ENCODE data around the gene KIF1A. TPM values are rescaled to one million over a fixed set of nuclear protein-coding genes. Genes with fewer than 3 reads are reported as not detected.

KIF1A gene
- total and polyA plus RNA-seq, 2 donors (not counting 3 experiments of a cell fraction or from before 2014, with no cell fraction given): 0.11 to 0.64 TPM

DNA sequence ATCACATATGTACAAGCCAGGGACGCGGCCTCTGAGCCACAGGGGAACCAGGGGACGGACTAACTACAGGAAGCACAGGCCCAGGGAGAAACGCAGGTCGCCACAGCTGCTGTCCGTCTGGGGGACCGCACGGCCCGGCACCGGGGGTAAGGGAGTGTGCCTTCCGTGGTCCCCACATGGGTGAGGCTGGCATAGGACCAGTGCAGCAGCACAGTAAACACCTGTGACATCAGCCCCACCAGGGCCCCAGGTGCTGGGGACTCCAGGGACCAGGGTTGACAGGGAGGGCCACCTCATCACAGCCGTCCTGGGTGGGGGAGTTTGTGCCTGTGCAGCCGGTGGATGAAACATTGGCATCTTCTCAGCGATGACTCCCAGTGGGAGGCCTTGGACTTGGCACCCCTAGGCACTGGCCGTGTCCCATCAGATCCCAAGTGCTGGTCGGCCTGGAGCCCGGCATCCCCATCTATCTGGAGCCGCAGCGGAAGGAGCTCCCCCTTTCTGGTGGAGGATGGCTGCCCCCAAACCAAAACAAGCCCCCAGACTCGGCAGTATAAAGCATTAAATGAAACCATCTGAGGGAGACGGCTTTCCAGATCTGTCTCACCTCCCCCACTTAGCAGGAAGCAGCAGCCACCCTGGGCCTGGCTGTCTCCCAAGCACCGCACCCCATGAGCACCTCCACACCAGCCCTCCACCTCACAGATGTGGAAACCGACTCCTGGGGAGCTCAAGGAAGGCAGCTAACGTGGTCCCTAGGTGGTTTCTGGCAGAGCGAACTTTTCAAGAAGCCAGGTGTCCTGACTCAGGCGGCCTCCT lies 105.9 kb downstream of the KIF1A start:
- TF ChIP-seq POLR2AphosphoS5 (IDR thresholded peaks at IDR 0.05; ENCODE audit: insufficient read depth, low read depth, low read length): no peak
- no peak for TF ChIP-seq GATA2 (IDR thresholded peaks at IDR 0.05; ENCODE audit: insufficient read depth, insufficient read length, low read depth, low read length)
- TF ChIP-seq MYC (IDR thresholded peaks at IDR 0.05; ENCODE audit: low read depth, low read length): no peak
- TF ChIP-seq, protein P1, sequence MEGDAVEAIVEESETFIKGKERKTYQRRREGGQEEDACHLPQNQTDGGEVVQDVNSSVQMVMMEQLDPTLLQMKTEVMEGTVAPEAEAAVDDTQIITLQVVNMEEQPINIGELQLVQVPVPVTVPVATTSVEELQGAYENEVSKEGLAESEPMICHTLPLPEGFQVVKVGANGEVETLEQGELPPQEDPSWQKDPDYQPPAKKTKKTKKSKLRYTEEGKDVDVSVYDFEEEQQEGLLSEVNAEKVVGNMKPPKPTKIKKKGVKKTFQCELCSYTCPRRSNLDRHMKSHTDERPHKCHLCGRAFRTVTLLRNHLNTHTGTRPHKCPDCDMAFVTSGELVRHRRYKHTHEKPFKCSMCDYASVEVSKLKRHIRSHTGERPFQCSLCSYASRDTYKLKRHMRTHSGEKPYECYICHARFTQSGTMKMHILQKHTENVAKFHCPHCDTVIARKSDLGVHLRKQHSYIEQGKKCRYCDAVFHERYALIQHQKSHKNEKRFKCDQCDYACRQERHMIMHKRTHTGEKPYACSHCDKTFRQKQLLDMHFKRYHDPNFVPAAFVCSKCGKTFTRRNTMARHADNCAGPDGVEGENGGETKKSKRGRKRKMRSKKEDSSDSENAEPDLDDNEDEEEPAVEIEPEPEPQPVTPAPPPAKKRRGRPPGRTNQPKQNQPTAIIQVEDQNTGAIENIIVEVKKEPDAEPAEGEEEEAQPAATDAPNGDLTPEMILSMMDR (IDR thresholded peaks at IDR 0.05; ENCODE audit: extremely low read depth in 1 of 2, insufficient read depth in 1 of 2, low read depth in 1 of 2, low read length in 2 of 2): no peak
- TF ChIP-seq JUN (IDR thresholded peaks at IDR 0.05; ENCODE audit: borderline replicate concordance, insufficient read depth, insufficient read length, low read depth): no peak
- FAIRE-seq: no peak

More for the DNA sequence above, 105.9 kb downstream of the KIF1A start:
- dilution Hi-C loops (cut with MboI; ENCODE audit: extremely low pct_ligation_motif_present, low sequenced_read_pairs): no loop called here
- Histone ChIP-seq H3K27me3 (ENCODE audit: control insufficient read depth in 2 of 2, insufficient read depth in 2 of 2, low read length in 2 of 2) (no peaks in the 10 kb centered on the region), H4K20me1 (replicated peaks; ENCODE audit: control insufficient read depth, extremely low read depth, insufficient read depth, low read length) (no peaks in the 10 kb centered on the region), H2AFZ (ENCODE audit: low read depth, low read length) (no peak overlapping the region), H3K79me2 (ENCODE audit: control insufficient read depth, insufficient read depth, low read length) (no peaks in the 10 kb centered on the region), H3K27ac (ENCODE audit: insufficient read depth, low read depth, low read length) (no peak overlapping the region), H3K9me3 (replicated peaks; ENCODE audit: control insufficient read depth, insufficient read depth, low read length) (no peaks in the 10 kb centered on the region), H3K36me3 (ENCODE audit: control insufficient read depth in 2 of 2, extremely low read depth in 1 of 2, insufficient read depth in 2 of 2, low read length in 2 of 2) (no peaks in the 10 kb centered on the region), H3K9ac (replicated peaks; ENCODE audit: extremely low read depth, insufficient read depth, low read length) (no peak overlapping the region), H3K4me1 (ENCODE audit: control insufficient read depth, extremely low read depth, insufficient read depth, low read length) (no peaks in the 10 kb centered on the region), H3K4me2 (ENCODE audit: insufficient read depth, low read length) (no peak overlapping the region), H3K9me1 (replicated peaks; ENCODE audit: control insufficient read depth, extremely low read depth, insufficient read depth, low read length) (no peaks in the 10 kb centered on the region), H3K4me3 (replicated peaks in 1 of 3; ENCODE audit: insufficient read depth in 1 of 3, low read depth in 1 of 3, low read length in 3 of 3) (no peak overlapping the region)
- no peak for DNase-seq (ENCODE audit: low read depth, low spot score)
- intact Hi-C loops (cut with micrococcal nuclease): no loop called here
- ChIA-PET POLR2A (no interaction called here), CTCF (no interaction called here)
- no TSS peak for BruUV-seq (replicated peaks)

Data from endothelial cell of umbilical vein (primary cell).